Measurements from ENCODE around the gene LHFPL2. TPM values are rescaled to one million over a fixed set of nuclear protein-coding genes. Genes with fewer than 3 reads are reported as not detected.

LHFPL2 gene
- total and polyA plus RNA-seq, 2 experiments from 2014 or later = 10.6 to 50.8 TPM

DNA sequence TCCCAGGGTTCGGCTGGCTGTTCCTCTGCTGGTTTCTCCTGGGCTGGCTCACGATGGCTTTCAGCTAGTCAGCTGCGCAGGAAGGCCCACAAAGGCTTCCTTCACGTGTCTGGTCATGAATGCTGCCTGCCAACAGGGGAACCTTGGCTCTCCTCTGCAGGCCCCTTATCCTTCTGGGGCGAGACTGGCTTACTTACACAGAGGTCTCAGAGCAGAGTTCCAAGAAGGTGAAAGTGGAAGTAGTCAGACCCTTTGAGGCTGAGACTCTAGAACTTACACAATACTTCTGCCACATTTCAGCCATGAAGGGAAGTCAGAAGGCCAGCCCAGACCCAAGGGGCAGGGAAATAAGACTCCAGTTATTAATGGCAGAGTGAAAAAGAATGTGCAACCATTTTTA lies 99.5 kb downstream of the LHFPL2 start (continued):
- TF ChIP-seq, protein P1, sequence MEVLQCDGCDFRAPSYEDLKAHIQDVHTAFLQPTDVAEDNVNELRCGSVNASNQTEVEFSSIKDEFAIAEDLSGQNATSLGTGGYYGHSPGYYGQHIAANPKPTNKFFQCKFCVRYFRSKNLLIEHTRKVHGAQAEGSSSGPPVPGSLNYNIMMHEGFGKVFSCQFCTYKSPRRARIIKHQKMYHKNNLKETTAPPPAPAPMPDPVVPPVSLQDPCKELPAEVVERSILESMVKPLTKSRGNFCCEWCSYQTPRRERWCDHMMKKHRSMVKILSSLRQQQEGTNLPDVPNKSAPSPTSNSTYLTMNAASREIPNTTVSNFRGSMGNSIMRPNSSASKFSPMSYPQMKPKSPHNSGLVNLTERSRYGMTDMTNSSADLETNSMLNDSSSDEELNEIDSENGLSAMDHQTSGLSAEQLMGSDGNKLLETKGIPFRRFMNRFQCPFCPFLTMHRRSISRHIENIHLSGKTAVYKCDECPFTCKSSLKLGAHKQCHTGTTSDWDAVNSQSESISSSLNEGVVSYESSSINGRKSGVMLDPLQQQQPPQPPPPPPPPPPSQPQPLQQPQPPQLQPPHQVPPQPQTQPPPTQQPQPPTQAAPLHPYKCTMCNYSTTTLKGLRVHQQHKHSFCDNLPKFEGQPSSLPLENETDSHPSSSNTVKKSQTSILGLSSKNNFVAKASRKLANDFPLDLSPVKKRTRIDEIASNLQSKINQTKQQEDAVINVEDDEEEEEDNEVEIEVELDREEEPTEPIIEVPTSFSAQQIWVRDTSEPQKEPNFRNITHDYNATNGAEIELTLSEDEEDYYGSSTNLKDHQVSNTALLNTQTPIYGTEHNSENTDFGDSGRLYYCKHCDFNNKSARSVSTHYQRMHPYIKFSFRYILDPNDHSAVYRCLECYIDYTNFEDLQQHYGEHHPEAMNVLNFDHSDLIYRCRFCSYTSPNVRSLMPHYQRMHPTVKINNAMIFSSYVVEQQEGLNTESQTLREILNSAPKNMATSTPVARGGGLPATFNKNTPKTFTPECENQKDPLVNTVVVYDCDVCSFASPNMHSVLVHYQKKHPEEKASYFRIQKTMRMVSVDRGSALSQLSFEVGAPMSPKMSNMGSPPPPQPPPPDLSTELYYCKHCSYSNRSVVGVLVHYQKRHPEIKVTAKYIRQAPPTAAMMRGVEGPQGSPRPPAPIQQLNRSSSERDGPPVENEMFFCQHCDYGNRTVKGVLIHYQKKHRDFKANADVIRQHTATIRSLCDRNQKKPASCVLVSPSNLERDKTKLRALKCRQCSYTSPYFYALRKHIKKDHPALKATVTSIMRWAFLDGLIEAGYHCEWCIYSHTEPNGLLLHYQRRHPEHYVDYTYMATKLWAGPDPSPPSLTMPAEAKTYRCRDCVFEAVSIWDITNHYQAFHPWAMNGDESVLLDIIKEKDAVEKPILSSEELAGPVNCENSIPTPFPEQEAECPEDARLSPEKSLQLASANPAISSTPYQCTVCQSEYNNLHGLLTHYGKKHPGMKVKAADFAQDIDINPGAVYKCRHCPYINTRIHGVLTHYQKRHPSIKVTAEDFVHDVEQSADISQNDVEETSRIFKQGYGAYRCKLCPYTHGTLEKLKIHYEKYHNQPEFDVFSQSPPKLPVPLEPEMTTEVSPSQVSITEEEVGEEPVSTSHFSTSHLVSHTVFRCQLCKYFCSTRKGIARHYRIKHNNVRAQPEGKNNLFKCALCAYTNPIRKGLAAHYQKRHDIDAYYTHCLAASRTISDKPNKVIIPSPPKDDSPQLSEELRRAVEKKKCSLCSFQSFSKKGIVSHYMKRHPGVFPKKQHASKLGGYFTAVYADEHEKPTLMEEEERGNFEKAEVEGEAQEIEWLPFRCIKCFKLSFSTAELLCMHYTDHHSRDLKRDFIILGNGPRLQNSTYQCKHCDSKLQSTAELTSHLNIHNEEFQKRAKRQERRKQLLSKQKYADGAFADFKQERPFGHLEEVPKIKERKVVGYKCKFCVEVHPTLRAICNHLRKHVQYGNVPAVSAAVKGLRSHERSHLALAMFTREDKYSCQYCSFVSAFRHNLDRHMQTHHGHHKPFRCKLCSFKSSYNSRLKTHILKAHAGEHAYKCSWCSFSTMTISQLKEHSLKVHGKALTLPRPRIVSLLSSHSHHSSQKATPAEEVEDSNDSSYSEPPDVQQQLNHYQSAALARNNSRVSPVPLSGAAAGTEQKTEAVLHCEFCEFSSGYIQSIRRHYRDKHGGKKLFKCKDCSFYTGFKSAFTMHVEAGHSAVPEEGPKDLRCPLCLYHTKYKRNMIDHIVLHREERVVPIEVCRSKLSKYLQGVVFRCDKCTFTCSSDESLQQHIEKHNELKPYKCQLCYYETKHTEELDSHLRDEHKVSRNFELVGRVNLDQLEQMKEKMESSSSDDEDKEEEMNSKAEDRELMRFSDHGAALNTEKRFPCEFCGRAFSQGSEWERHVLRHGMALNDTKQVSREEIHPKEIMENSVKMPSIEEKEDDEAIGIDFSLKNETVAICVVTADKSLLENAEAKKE (CRISPR knock-in tag; IDR thresholded peaks at IDR 0.05) = no peak
- TF ChIP-seq ZNF331 (CRISPR knock-in tag; IDR thresholded peaks at IDR 0.05; ENCODE audit: low read depth) (no peak), EZH2phosphoT487 (IDR thresholded peaks at IDR 0.05; ENCODE audit: unreplicated experiment) (no peak), JUNB (IDR thresholded peaks at IDR 0.05; ENCODE audit: unreplicated experiment) (no peak)
- TF ChIP-seq, protein P2, sequence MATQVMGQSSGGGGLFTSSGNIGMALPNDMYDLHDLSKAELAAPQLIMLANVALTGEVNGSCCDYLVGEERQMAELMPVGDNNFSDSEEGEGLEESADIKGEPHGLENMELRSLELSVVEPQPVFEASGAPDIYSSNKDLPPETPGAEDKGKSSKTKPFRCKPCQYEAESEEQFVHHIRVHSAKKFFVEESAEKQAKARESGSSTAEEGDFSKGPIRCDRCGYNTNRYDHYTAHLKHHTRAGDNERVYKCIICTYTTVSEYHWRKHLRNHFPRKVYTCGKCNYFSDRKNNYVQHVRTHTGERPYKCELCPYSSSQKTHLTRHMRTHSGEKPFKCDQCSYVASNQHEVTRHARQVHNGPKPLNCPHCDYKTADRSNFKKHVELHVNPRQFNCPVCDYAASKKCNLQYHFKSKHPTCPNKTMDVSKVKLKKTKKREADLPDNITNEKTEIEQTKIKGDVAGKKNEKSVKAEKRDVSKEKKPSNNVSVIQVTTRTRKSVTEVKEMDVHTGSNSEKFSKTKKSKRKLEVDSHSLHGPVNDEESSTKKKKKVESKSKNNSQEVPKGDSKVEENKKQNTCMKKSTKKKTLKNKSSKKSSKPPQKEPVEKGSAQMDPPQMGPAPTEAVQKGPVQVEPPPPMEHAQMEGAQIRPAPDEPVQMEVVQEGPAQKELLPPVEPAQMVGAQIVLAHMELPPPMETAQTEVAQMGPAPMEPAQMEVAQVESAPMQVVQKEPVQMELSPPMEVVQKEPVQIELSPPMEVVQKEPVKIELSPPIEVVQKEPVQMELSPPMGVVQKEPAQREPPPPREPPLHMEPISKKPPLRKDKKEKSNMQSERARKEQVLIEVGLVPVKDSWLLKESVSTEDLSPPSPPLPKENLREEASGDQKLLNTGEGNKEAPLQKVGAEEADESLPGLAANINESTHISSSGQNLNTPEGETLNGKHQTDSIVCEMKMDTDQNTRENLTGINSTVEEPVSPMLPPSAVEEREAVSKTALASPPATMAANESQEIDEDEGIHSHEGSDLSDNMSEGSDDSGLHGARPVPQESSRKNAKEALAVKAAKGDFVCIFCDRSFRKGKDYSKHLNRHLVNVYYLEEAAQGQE (IDR thresholded peaks at IDR 0.05; ENCODE audit: unreplicated experiment) = no peak
